Stimulated activated CD8-positive, alpha-beta memory T cell treated with anti-CD3 and anti-CD28 coated beads, Interleukin-2, amount 100 ng/mL, for 1 hour (primary cell): ENCODE results near the gene SIM2.
"Not testable (repeated sequence)": the region's sequence is repeated elsewhere in the genome, so short reads cannot be mapped to it uniquely, and the experiment has no call there.

Experiments
- DNase-seq, 2 donors: peaks; one replicate each; pipeline ENCODE4 v3.0.0-alpha.2; 2020; ENCODE audit warnings: low read depth in 2 of 2

Gene SIM2

DNA sequence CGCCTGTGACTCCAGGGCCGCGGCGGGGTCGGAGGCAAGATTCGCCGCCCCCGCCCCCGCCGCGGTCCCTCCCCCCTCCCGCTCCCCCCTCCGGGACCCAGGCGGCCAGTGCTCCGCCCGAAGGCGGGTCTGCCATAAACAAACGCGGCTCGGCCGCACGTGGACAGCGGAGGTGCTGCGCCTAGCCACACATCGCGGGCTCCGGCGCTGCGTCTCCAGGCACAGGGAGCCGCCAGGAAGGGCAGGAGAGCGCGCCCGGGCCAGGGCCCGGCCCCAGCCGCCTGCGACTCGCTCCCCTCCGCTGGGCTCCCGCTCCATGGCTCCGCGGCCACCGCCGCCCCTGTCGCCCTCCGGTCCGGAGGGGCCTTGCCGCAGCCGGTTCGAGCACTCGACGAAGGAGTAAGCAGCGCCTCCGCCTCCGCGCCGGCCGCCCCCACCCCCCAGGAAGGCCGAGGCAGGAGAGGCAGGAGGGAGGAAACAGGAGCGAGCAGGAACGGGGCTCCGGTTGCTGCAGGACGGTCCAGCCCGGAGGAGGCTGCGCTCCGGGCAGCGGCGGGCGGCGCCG is at the start of gene SIM2:
TSS of gene SIM2 (plus strand) at position 135 of the 565 bp plus-strand sequence. CDS start 632 bp downstream, outside the sequence.
- DNase-seq, result no peak

DNA sequence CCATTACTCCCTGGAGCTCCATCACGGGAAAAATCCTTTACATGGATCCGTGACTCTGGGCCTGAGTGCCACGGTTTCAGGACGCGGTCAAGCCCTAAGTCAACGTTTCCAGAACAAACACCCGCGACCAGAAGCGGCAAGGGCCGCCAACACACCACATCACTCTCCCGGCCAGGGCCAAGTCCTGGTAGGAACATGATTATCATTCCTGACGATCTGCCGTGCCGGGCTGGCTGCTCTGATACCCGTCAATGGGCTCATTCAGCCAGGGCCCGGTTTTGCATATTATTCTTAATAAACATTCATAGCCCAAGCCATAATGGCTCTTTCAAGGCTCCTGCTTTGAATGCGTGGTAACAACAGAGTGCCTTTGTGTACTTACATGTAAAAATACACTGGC is 44.6 kb upstream of the SIM2 start:
- no peak for DNase-seq

DNA sequence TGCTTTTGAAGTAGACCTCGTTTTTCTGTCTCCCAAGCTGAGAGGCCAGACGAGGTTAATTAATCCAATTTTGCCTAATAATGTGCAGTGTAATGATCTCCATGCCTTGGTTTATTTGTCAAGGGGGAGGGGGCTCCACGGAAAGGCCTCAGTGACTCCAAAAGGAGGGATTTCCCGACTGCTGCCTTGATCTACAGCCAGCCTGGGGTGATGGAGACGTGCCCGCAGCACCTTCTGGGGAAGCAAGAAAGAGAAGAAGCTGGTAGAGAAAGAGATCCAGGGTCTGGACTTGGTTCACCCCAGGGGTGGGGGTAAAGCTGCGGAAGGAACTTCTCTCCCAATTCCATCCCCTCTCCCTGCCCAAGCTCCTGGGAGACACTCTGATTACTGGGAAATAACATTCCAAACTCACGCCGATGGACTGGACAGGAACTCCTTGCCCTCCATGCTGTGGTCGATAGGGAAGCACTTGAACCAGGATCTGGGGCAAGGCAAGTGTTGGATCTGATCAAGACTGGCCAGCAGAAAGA is 44.1 kb upstream of the SIM2 start:
- no peak for DNase-seq

DNA sequence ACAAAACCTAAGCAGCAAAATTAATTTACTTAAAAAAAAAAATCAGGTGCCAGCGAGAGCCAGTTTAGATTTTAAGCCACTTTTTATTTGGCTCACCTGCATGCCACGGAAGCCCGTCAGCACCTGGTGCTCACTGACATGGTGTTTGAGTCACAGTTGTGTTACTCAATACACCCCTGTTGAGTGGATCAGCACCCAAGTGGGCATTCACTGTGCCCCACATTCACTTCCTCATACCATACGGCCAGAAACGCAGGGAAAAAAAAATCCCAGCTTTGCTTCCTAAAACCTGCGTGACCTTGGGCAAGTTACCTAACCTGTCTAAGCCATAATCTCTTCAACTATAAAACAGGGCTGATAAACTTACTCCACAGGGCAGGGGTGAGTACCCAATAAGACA is 42.8 kb upstream of the SIM2 start:
- DNase-seq, result no peak

GRCh38 chr21:36657290-36657689 is 41.6 kb upstream of the SIM2 start:
- DNase-seq, result not testable (repeated sequence)

DNA sequence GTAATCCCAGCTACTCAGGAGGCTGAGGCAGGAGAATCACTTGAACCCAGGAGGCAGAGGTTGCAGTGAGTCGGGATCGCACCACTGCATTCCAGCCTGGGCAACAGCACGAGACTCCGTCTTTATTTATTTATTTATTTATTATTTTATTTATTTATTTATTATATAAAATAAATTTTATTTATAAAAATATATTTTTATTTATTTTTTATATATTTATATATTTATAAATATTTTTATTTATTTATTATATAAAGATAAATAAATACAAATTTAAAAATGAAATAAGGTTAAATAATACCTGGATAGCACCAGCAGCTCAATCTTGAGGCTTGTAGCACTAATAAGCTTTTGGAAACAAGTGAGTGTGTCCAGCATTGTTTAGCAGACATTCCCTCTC is 40.9 kb upstream of the SIM2 start:
- DNase-seq, result no peak

DNA sequence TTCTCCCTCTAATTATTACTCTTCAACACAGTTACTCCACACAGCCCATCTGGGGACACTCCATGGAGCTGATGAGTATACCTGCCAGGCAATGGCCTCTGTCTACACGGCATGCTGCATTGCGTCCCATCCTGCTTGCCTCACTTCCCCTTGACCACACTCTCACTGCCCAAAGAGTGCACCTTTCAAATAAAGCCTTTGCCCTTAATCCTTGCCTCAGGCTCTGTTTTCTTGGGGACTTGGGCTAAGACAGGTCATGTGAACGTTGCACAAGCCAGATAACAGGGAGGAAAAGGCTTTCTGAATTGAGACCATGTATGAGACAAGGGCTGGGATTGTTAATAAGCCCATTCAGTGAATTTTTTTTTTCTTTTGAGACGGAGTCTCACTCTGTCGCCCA is 40.0 kb upstream of the SIM2 start:
- no peak for DNase-seq

- no peak for DNase-seq
Observed at GRCh38 chr21:36661511-36662309, 37.2 kb upstream of the SIM2 start.

- no peak for DNase-seq
Observed at GRCh38 chr21:36663033-36663855, 35.7 kb upstream of the SIM2 start.

DNA sequence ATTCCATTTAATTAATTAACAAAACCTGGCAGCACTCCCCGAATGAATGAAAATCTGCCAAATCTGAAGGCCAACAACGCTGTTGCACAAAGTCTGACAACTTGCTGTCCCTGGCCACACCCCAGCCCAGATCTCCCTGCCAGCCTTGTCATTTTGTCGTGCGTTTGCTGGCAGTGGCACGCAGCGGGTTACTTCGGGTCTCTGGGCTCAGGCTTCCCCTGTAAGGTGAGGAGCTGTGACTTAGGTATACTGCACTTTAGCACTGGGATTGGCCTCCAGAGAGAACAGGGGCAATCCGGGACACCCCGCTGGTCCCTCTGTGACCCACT is 34.3 kb upstream of the SIM2 start:
- no peak for DNase-seq

GRCh38 chr21:36665806-36666205 is 33.1 kb upstream of the SIM2 start:
- DNase-seq, result no peak

DNA sequence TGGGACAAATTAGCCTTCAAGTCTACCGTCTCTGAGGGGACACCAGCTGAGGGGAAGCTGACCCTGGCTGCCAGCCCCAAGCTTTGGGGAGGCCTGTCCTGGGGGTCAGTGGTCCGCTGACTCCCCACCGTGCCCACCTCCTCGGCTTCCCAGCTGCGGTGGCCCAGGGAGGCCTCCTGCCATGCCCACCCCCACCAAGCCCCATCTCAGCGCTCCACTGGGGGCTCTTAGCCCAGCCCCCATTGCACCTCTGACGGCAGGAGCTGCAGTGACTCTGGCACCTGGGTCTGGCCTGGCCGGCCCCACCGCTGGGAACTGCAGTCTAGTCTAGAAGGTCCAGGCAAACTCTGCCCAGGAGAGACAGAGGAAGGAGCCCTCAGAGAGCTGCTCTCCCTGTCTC is 30.2 kb upstream of the SIM2 start:
- DNase-seq, result no peak

GRCh38 chr21:36671836-36672235 is 27.1 kb upstream of the SIM2 start:
- DNase-seq, result no peak

DNA sequence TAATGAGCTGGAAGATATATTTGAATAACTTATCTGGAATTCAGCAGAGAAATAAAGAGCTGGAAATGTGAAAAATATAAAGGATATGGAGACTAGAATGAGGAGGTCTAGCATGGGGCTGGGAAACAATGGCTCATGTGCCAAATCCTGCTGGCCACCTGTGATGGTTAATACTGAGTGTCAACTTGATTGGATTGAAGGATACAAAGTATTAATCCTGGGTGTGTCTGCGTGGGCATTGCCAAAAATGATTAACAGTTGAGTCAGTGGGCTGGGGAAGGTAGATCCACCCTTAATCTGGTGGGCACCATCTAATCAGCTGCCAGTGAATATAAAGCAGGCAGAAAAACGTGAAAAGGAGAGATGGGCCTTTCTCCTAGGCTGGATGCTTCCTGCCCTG is 26.6 kb upstream of the SIM2 start:
- not testable (repeated sequence) for DNase-seq

DNA sequence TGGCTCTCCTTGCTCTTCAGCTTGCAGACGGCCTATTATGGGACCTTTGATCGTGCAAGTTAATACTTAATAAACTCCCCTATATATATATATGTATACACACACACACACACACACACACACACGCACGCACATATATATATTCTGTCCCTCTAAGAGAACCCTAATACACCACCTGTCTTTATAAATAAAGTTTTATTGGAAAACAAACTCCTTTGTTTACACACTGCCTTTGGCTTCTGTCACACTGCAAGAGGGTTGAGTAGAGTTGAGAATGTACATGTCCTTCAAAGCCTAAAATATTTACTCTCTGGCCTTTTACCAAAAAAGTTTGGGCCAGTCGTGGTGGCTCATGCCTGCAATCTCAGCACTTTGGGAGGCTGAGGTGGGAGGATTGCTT is 26.2 kb upstream of the SIM2 start:
- no peak for DNase-seq

- DNase-seq, result no peak
Observed at GRCh38 chr21:36676039-36676950, 22.6 kb upstream of the SIM2 start.

GRCh38 chr21:36677443-36677842 is 21.5 kb upstream of the SIM2 start:
- DNase-seq, result no peak

DNA sequence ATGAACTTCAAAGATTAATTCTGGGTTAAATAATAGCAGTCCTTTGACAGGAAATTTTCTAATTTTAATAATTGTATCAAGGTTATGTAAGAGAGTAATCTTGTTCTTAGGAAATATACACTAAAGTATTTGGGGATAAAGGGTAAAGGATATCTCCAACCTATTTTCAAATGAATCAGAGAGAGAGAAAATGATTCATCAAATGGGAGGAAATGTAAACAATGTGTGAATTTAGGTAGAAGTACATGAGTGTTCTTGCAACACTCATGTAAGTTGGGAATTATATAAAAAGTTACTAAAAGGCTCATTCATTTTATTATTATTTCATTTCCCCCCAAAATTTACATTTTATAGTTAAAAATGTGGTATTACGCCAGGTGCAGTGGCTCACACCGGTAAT is 20.4 kb upstream of the SIM2 start:
- DNase-seq, result no peak

GRCh38 chr21:36681117-36681631 is 17.7 kb upstream of the SIM2 start:
- DNase-seq, result no peak

- no peak for DNase-seq
Observed at GRCh38 chr21:36684957-36685714, 13.8 kb upstream of the SIM2 start.

GRCh38 chr21:36686955-36687354 is 12.0 kb upstream of the SIM2 start:
- DNase-seq, result no peak
